ENCODE data around the gene YPEL4. TPM values are rescaled to one million over a fixed set of nuclear protein-coding genes. Genes with fewer than 3 reads are reported as not detected.

YPEL4 gene
- polyA plus RNA-seq, 1 of the 3 experiments (the other 2 are of a cell fraction): 2.3 TPM

- no peak for TF ChIP-seq JUND (IDR thresholded peaks at IDR 0.05)
Observed at GRCh38 chr11:57637626-57638004, 12.1 kb downstream of the YPEL4 start (continued).

DNA sequence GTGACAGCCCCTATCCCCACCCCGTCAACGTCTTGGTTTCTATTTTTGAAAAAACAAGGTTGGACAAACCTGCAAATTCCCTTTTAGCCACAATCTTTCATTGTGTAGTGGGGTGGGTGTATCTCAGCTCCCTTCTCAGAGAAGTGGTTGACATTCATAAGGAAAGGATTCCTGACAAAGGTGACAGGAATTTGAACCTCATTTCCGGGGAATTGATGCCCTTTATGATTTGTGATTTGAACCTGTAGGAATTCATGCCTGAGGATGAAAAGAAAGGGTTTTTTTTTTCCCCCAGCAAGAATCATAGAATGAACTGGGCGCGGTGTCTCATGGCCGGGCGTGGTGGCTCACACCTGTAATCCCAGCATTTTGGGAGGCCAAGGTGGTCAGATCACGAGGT, 14.5 kb downstream of the YPEL4 start:
- Histone ChIP-seq H3K4me1 (ENCODE audit: control insufficient read depth in 1 of 2, insufficient read depth in 2 of 2, low read depth in 1 of 2, low read length in 1 of 2) (peaks cover 9 to 14% of the 10 kb centered on the region in 2 experiments; a peak in 3 of 4 replicates), H3K27ac (ENCODE audit: low read depth in 2 of 2, low read length in 1 of 2) (no peak overlapping the region), H3K4me3 (ENCODE audit: low read depth in 2 of 2, low read length in 1 of 2) (no peak overlapping the region), H2AFZ (ENCODE audit: low read depth) (no peak overlapping the region), H3K9me2 (no peaks in the 10 kb centered on the region), H3K36me3 (replicated peaks in 1 of 2; ENCODE audit: control insufficient read depth in 1 of 2, insufficient read depth in 2 of 2, low read length in 1 of 2) (no peaks in the 10 kb centered on the region), H3K9me3 (no peaks in the 10 kb centered on the region), H3K9ac (no peak overlapping the region), H3K79me2 (ENCODE audit: insufficient read depth) (peaks cover 21% of the 10 kb centered on the region), H3F3A (replicated peaks; ENCODE audit: insufficient read depth) (no peaks in the 10 kb centered on the region), H3K4me2 (no peak overlapping the region), H4K20me1 (ENCODE audit: insufficient read depth) (peaks cover 6% of the 10 kb centered on the region; the same call in 1 of the 2 replicates), H3K27me3 (ENCODE audit: insufficient read depth) (peaks cover 6% of the 10 kb centered on the region; the same call in 1 of the 2 replicates)
- DNase-seq: no peak
- ChIA-PET POLR2A (no interaction called here), CTCF (interaction anchor here (2.4 to 17.7 kb wide), 3 partner anchors 10 to 108 kb away, joined by 7 to 326 read pairs (median 21); partner anchors contain the start of gene UBE2L6)
- 83% methylated on average over 8 of the region's 8 CpGs for WGBS (ENCODE audit: low lambda C conversion rate)
- no peak for TF ChIP-seq SMC3 (IDR thresholded peaks at IDR 0.05; ENCODE audit: low read depth, low read length)
- no peak for TF ChIP-seq JUND (IDR thresholded peaks at IDR 0.05)
- TF ChIP-seq MEF2A (IDR thresholded peaks at IDR 0.05; ENCODE audit: borderline replicate concordance, low read depth): no peak

DNA sequence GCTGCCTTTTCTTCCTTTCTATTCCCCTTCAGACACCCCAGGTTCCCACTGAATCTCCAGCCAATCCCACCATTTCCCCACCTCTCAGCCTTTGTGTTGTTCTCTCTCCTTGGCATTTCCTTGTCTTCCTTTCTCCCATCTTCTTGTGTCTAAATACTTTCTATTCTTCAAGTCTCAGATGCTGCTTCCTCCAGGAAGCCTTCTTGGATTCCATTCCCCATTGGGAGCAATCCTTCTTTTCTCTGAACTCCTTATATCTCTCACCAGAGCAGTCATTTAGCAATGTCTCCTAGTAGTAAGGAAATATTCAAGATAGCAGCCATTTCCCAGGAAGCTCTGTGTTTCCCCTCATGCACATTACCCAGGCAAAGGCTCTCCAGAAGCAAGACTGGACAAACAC, 15.4 kb downstream of the YPEL4 start:
- no peaks in the 10 kb centered on the region for H3F3A ChIP-seq (replicated peaks; ENCODE audit: insufficient read depth)
- no peaks in the 10 kb centered on the region for H4K20me1 ChIP-seq (ENCODE audit: insufficient read depth)
- no peaks in the 10 kb centered on the region for H3K9me2 ChIP-seq
- peaks cover 12% of the 10 kb centered on the region for H3K79me2 ChIP-seq (ENCODE audit: insufficient read depth)
- DNase-seq: no peak
- peaks cover 6% of the 10 kb centered on the region; the same call in 1 of the 2 replicates for H3K27me3 ChIP-seq (ENCODE audit: insufficient read depth)
- no peaks in the 10 kb centered on the region for H3K36me3 ChIP-seq (replicated peaks in 1 of 2; ENCODE audit: control insufficient read depth in 1 of 2, insufficient read depth in 2 of 2, low read length in 1 of 2)
- H3K27ac ChIP-seq (ENCODE audit: low read depth in 2 of 2, low read length in 1 of 2): no peak overlapping the region
- TF ChIP-seq MXI1 (IDR thresholded peaks at IDR 0.05; ENCODE audit: low read depth, low read length) (no peak), NRF1 (IDR thresholded peaks at IDR 0.05; ENCODE audit: low read depth, low read length) (no peak), SIN3A (IDR thresholded peaks at IDR 0.05; ENCODE audit: borderline replicate concordance, low read depth, low read length) (no peak), FOXM1 (IDR thresholded peaks at IDR 0.05; ENCODE audit: low read depth) (no peak), PBX3 (IDR thresholded peaks at IDR 0.05) (no peak), GATA2 (CRISPR knock-in tag; IDR thresholded peaks at IDR 0.05) (no peak), ELF1 (IDR thresholded peaks at IDR 0.05) (no peak), CTCF (IDR thresholded peaks at IDR 0.05) (no peak), RAD21 (IDR thresholded peaks at IDR 0.05; ENCODE audit: low read length) (no peak), CHD2 (IDR thresholded peaks at IDR 0.05; ENCODE audit: low read length, partially characterized antibody) (no peak), FOXJ3 (CRISPR knock-in tag; IDR thresholded peaks at IDR 0.05) (no peak), USF1 (IDR thresholded peaks at IDR 0.05; ENCODE audit: borderline replicate concordance, low read depth) (no peak), EP300 (IDR thresholded peaks at IDR 0.05; ENCODE audit: borderline replicate concordance in 1 of 2, low read depth in 1 of 2, low read length in 1 of 2) (no peak), TAF1 (IDR thresholded peaks at IDR 0.05; ENCODE audit: borderline replicate concordance, low read depth, low read length) (no peak), GABPA (IDR thresholded peaks at IDR 0.05; ENCODE audit: low read depth) (no peak), SMC3 (IDR thresholded peaks at IDR 0.05; ENCODE audit: low read depth, low read length) (no peak), RXRA (IDR thresholded peaks at IDR 0.05; ENCODE audit: borderline replicate concordance, low read depth) (no peak)
- TF ChIP-seq, protein P1, sequence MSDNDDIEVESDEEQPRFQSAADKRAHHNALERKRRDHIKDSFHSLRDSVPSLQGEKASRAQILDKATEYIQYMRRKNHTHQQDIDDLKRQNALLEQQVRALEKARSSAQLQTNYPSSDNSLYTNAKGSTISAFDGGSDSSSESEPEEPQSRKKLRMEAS (IDR thresholded peaks at IDR 0.05; ENCODE audit: low read depth): no peak
- TF ChIP-seq, protein P2, sequence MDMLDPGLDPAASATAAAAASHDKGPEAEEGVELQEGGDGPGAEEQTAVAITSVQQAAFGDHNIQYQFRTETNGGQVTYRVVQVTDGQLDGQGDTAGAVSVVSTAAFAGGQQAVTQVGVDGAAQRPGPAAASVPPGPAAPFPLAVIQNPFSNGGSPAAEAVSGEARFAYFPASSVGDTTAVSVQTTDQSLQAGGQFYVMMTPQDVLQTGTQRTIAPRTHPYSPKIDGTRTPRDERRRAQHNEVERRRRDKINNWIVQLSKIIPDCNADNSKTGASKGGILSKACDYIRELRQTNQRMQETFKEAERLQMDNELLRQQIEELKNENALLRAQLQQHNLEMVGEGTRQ (IDR thresholded peaks at IDR 0.05; ENCODE audit: borderline replicate concordance, low read depth, low read length): no peak
- TF ChIP-seq, protein P3, sequence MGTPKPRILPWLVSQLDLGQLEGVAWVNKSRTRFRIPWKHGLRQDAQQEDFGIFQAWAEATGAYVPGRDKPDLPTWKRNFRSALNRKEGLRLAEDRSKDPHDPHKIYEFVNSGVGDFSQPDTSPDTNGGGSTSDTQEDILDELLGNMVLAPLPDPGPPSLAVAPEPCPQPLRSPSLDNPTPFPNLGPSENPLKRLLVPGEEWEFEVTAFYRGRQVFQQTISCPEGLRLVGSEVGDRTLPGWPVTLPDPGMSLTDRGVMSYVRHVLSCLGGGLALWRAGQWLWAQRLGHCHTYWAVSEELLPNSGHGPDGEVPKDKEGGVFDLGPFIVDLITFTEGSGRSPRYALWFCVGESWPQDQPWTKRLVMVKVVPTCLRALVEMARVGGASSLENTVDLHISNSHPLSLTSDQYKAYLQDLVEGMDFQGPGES (IDR thresholded peaks at IDR 0.05; ENCODE audit: low read depth, low read length): no peak
- no peaks in the 10 kb centered on the region for H3K9me3 ChIP-seq
- ChIA-PET POLR2A (no interaction called here), CTCF (interaction anchor here (2.4 to 17.7 kb wide), 3 partner anchors 11 to 108 kb away, joined by 7 to 326 read pairs (median 21); partner anchors contain the start of gene UBE2L6)
- H2AFZ ChIP-seq (ENCODE audit: low read depth): no peak overlapping the region
- peaks cover 3 to 9% of the 10 kb centered on the region in 2 experiments; a peak in 2 of 4 replicates for H3K4me1 ChIP-seq (ENCODE audit: control insufficient read depth in 1 of 2, insufficient read depth in 2 of 2, low read depth in 1 of 2, low read length in 1 of 2)
- H3K4me3 ChIP-seq (ENCODE audit: low read depth in 2 of 2, low read length in 1 of 2): no peak overlapping the region
- H3K9ac ChIP-seq: no peak overlapping the region
- no peak overlapping the region for H3K4me2 ChIP-seq
